HepG2 (cell line): ENCODE measurements around the gene CYSRT1. TPM values are rescaled to one million over a fixed set of nuclear protein-coding genes. Genes with fewer than 3 reads are reported as not detected.
A peak's percentile ranks its signal among the peaks of the same experiment; 100 is the strongest.

ENCODE experiments used
- ARNT2 ChIP-seq: sonication (generic); formaldehyde crosslinking; IDR thresholded peaks from 2 replicates; pipeline ENCODE4 v1.8.0; 2022; ENCODE audit warnings: mild to moderate bottlenecking, low read depth, missing genetic modification reagents, moderate library complexity
- CEBPG ChIP-seq: IDR thresholded peaks from 2 replicates; pipeline ENCODE4 v1.6.1; 2016
- DNMT3B ChIP-seq: conservative IDR thresholded peaks from 2 replicates; pipeline ENCODE4 v1.6.1; 2016; ENCODE audit warnings: missing biosample characterization, control low read depth
- ELF4 ChIP-seq: sonication (generic); formaldehyde crosslinking; IDR thresholded peaks from 2 replicates; pipeline ENCODE4 v1.5.0; 2020; ENCODE audit warnings: missing genetic modification reagents, mild to moderate bottlenecking, moderate library complexity, borderline replicate concordance
- ERF ChIP-seq: IDR thresholded peaks from 2 replicates; pipeline ENCODE4 v1.6.1; 2018; ENCODE audit warnings: missing biosample characterization, missing genetic modification reagents
- IRX3 ChIP-seq: sonication (generic); formaldehyde crosslinking; IDR thresholded peaks from 2 replicates; pipeline ENCODE4 v1.8.1; 2023; ENCODE audit warnings: mild to moderate bottlenecking, low read depth, missing genetic modification reagents, borderline replicate concordance
- YEATS2 ChIP-seq: sonication (generic); formaldehyde crosslinking; IDR thresholded peaks from 2 replicates; pipeline ENCODE4 v1.4.0; 2020; ENCODE audit warnings: missing genetic modification reagents, borderline replicate concordance
- ZKSCAN1 ChIP-seq: fragments of 150-350 bp; IDR thresholded peaks from 2 replicates; pipeline ENCODE4 v1.6.1; 2014; ENCODE audit warnings: low read length
- ZNF274 ChIP-seq: sonication (generic); formaldehyde crosslinking; IDR thresholded peaks from 2 replicates; pipeline ENCODE4 v1.5.1; 2020; ENCODE audit warnings: mild to moderate bottlenecking, missing genetic modification reagents
- ZNF335 ChIP-seq: sonication (generic); formaldehyde crosslinking; IDR thresholded peaks from 2 replicates; pipeline ENCODE4 v1.4.0; 2020; ENCODE audit warnings: missing genetic modification reagents
- ZNF354B ChIP-seq: sonication (generic); formaldehyde crosslinking; IDR thresholded peaks from 2 replicates; pipeline ENCODE4 v1.8.0; 2022; ENCODE audit warnings: mild to moderate bottlenecking, missing genetic modification reagents
- ZNF546 ChIP-seq: sonication (generic); formaldehyde crosslinking; conservative IDR thresholded peaks from 2 replicates; pipeline ENCODE4 v1.8.1; 2023; ENCODE audit warnings: mild to moderate bottlenecking, missing genetic modification reagents
- ZNF589 ChIP-seq: sonication (generic); formaldehyde crosslinking; conservative IDR thresholded peaks from 2 replicates; pipeline ENCODE4 v1.8.0; 2022; ENCODE audit warnings: mild to moderate bottlenecking, moderate library complexity, missing genetic modification reagents
- ZNF629 ChIP-seq: sonication (generic); formaldehyde crosslinking; conservative IDR thresholded peaks from 2 replicates; pipeline ENCODE4 v1.5.0; 2020; ENCODE audit warnings: missing genetic modification reagents
- polyA plus RNA-seq, 8 experiments: library from polyadenylated mRNA; depleted of rRNA in 3 of 8; stranded (reverse) in 7 of 8; unstranded in 1 of 8; fragments of >200 nt; fragmentation: Illumina TruSeq in 4 of 8; extraction: Trizol in 4 of 8; gene quantifications; 2 replicates each; pipeline versions ENCODE4 v1.2.1 to v1.2.3, GENCODE V29; 2011 to 2016; ENCODE audit warnings: low read depth in 4 of 8, missing spikeins in 1 of 8, mixed read lengths in 1 of 8; ENCODE audit not compliant: insufficient read depth in 1 of 8
- total RNA-seq, 5 experiments: library from RNA; depleted of rRNA; stranded (reverse); fragments of >200 nt; fragmentation: Illumina TruSeq; extraction: Trizol; gene quantifications; 2 replicates each; pipeline ENCODE4 v1.2.3, GENCODE V29; 2016; ENCODE audit warnings: low read depth in 1 of 5
- TF ChIP-seq, protein P1 (sequence below): sonication (generic); formaldehyde crosslinking; IDR thresholded peaks from 2 replicates; pipeline ENCODE4 v1.5.1; 2020; ENCODE audit warnings: mild to moderate bottlenecking, missing genetic modification reagents
- TF ChIP-seq, protein P2 (sequence below): IDR thresholded peaks from 2 replicates; pipeline ENCODE4 v1.6.1; 2018; ENCODE audit warnings: missing genetic modification reagents
- TF ChIP-seq, protein P3 (sequence below): sonication (generic); formaldehyde crosslinking; IDR thresholded peaks from 2 replicates; pipeline ENCODE4 v1.4.0; 2020; ENCODE audit warnings: mild to moderate bottlenecking, missing genetic modification reagents
- TF ChIP-seq, protein P4 (sequence below): sonication (generic); formaldehyde crosslinking; IDR thresholded peaks from 2 replicates; pipeline ENCODE4 v1.4.0; 2020; ENCODE audit warnings: missing genetic modification reagents, borderline replicate concordance

Gene CYSRT1
- total and polyA plus RNA-seq, 2 of the 13 experiments (the other 11 are each of a cell fraction or from before 2014, with no cell fraction given), result 1.5 to 2.1 TPM

DNA sequence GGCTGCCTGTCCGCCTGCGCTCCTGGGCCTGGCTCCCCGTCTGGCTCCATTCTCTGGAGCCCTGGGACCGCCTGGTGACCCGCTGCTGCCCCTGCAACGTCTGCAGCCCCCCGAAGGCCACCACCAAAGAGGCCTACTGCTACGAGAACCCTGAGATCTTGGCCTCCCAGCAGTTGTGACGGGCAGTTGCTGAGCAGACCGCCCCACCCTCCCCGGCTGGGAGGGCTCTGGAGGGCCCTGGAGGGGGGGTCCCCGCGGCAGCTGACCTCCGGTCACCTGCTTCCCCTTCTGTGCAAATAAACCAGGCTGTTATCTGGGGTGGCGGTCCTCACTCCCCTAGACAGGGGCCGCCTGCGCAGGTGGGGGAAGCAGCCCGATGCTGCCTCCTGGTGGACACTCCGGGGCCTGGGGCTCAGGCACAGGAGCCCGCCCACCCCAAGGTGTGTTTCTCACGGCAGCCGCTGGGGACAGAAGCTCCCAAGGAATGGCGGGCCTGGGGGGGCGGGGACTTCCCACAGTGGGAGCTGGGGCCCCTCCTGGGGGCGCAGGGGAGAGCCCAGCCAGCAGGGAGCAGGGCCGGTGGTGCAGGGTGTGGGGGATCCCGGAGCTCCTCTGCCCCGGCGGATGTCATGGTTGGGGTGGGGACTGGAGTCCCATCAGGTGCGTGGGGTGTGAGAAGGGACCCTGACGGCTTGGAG, 11.4 kb downstream of the CYSRT1 start (continued):
- TF ChIP-seq, protein P1, sequence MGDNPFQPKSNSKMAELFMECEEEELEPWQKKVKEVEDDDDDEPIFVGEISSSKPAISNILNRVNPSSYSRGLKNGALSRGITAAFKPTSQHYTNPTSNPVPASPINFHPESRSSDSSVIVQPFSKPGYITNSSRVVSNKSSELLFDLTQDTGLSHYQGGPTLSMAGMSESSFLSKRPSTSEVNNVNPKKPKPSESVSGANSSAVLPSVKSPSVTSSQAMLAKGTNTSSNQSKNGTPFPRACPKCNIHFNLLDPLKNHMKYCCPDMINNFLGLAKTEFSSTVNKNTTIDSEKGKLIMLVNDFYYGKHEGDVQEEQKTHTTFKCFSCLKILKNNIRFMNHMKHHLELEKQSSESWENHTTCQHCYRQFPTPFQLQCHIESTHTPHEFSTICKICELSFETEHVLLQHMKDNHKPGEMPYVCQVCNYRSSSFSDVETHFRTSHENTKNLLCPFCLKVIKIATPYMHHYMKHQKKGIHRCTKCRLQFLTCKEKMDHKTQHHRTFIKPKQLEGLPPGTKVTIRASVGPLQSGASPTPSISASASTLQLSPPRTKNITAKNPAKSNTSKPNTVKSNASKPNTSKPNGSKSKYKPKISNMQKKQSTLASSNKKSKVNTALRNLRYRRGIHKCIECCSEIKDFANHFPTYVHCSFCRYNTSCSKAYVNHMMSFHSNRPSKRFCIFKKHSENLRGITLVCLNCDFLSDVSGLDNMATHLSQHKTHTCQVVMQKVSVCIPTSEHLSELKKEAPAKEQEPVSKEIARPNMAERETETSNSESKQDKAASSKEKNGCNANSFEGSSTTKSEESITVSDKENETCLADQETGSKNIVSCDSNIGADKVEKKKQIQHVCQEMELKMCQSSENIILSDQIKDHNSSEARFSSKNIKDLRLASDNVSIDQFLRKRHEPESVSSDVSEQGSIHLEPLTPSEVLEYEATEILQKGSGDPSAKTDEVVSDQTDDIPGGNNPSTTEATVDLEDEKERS (CRISPR knock-in tag), result peak; percentile 80
- TF ChIP-seq IRX3 (CRISPR knock-in tag) (no peak), ARNT2 (CRISPR knock-in tag) (peak; percentile 48; the same call in 1 of the 2 replicates), ZNF335 (no peak), ZKSCAN1 (no peak), CEBPG (CRISPR knock-in tag) (peak; percentile 18; the same call in 1 of the 2 replicates), YEATS2 (peak; percentile 55; the same call in 1 of the 2 replicates), ZNF629 (0 out of 2 replicates have a peak, but pooled peaks have one; percentile 23), ELF4 (CRISPR knock-in tag) (no peak), ZNF546 (CRISPR knock-in tag) (peak; percentile 29; the same call in 1 of the 2 replicates), ERF (CRISPR knock-in tag) (peak; percentile 78; the same call in 1 of the 2 replicates), DNMT3B (0 out of 2 replicates have a peak, but pooled peaks have one; percentile 23), ZNF589 (CRISPR knock-in tag) (peak; percentile 45; the same call in 1 of the 2 replicates), ZNF354B (no peak), ZNF274 (CRISPR knock-in tag) (peak; percentile 56; the same call in 1 of the 2 replicates)
- TF ChIP-seq, protein P2, sequence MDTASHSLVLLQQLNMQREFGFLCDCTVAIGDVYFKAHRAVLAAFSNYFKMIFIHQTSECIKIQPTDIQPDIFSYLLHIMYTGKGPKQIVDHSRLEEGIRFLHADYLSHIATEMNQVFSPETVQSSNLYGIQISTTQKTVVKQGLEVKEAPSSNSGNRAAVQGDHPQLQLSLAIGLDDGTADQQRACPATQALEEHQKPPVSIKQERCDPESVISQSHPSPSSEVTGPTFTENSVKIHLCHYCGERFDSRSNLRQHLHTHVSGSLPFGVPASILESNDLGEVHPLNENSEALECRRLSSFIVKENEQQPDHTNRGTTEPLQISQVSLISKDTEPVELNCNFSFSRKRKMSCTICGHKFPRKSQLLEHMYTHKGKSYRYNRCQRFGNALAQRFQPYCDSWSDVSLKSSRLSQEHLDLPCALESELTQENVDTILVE (CRISPR knock-in tag), result peak; percentile 68; the same call in 1 of the 2 replicates
- TF ChIP-seq, protein P3, sequence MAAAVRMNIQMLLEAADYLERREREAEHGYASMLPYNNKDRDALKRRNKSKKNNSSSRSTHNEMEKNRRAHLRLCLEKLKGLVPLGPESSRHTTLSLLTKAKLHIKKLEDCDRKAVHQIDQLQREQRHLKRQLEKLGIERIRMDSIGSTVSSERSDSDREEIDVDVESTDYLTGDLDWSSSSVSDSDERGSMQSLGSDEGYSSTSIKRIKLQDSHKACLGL (CRISPR knock-in tag), result peak; percentile 60; the same call in 1 of the 2 replicates
- TF ChIP-seq, protein P4, sequence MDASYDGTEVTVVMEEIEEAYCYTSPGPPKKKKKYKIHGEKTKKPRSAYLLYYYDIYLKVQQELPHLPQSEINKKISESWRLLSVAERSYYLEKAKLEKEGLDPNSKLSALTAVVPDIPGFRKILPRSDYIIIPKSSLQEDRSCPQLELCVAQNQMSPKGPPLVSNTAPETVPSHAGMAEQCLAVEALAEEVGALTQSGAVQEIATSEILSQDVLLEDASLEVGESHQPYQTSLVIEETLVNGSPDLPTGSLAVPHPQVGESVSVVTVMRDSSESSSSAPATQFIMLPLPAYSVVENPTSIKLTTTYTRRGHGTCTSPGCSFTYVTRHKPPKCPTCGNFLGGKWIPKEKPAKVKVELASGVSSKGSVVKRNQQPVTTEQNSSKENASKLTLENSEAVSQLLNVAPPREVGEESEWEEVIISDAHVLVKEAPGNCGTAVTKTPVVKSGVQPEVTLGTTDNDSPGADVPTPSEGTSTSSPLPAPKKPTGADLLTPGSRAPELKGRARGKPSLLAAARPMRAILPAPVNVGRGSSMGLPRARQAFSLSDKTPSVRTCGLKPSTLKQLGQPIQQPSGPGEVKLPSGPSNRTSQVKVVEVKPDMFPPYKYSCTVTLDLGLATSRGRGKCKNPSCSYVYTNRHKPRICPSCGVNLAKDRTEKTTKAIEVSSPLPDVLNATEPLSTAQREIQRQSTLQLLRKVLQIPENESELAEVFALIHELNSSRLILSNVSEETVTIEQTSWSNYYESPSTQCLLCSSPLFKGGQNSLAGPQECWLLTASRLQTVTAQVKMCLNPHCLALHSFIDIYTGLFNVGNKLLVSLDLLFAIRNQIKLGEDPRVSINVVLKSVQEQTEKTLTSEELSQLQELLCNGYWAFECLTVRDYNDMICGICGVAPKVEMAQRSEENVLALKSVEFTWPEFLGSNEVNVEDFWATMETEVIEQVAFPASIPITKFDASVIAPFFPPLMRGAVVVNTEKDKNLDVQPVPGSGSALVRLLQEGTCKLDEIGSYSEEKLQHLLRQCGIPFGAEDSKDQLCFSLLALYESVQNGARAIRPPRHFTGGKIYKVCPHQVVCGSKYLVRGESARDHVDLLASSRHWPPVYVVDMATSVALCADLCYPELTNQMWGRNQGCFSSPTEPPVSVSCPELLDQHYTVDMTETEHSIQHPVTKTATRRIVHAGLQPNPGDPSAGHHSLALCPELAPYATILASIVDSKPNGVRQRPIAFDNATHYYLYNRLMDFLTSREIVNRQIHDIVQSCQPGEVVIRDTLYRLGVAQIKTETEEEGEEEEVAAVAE, result no peak; the same call in 1 of the 2 replicates
